MM.1S (cell line): ENCODE measurements around the gene ABRAXAS1.
A peak's percentile ranks its signal among the peaks of the same experiment; 100 is the strongest.
"Not testable (repeated sequence)": the region's sequence is repeated elsewhere in the genome, so short reads cannot be mapped to it uniquely, and the experiment has no call there.

Source experiments
- DNase-seq: peaks from one replicate; pipeline ENCODE4 v3.0.0-alpha.2; 2015
- H2AFZ ChIP-seq: fragments of 300-600 bp; sonication (generic); 2 replicates; pipeline ENCODE4 v1.6.0; 2016; ENCODE audit warnings: antibody characterized with exemption, low read length
- H3F3A ChIP-seq: fragments of 300-600 bp; sonication (generic); 2 replicates; pipeline ENCODE4 v1.6.1; 2016; ENCODE audit warnings: mild to moderate bottlenecking, antibody characterized with exemption, low read length, moderate library complexity, mixed read lengths; ENCODE audit not compliant: insufficient read depth
- H3K27ac ChIP-seq: fragments of 300-600 bp; sonication (generic); 2 replicates; pipeline ENCODE4 v1.5.1; 2016; ENCODE audit warnings: mild to moderate bottlenecking, low read length
- H3K27me3 ChIP-seq: fragments of 300-600 bp; sonication (generic); replicated peaks from 2 replicates; pipeline ENCODE4 v1.6.0; 2016; ENCODE audit warnings: low read length; ENCODE audit not compliant: insufficient read depth
- H3K36me3 ChIP-seq: fragments of 300-600 bp; sonication (generic); replicated peaks from 2 replicates; pipeline ENCODE4 v1.6.1; 2016; ENCODE audit warnings: mild to moderate bottlenecking, low read length, mixed read lengths; ENCODE audit not compliant: insufficient read depth
- H3K4me1 ChIP-seq: fragments of 300-600 bp; sonication (generic); 2 replicates; pipeline ENCODE4 v1.6.1; 2016; ENCODE audit warnings: low read length, mixed read lengths
- H3K4me2 ChIP-seq: fragments of 300-600 bp; sonication (generic); 2 replicates; pipeline ENCODE4 v1.6.0; 2016; ENCODE audit warnings: low read depth, low read length
- H3K4me3 ChIP-seq: fragments of 300-600 bp; sonication (generic); 2 replicates; pipeline ENCODE4 v1.5.1; 2016; ENCODE audit warnings: low read length, mixed read lengths
- H3K79me2 ChIP-seq: fragments of 300-600 bp; sonication (generic); 2 replicates; pipeline ENCODE4 v1.6.1; 2016; ENCODE audit warnings: mixed run types, low read length, mixed read lengths
- H3K9ac ChIP-seq: fragments of 300-600 bp; sonication (generic); 2 replicates; pipeline ENCODE4 v1.6.1; 2016; ENCODE audit warnings: low read length, mixed read lengths
- H3K9me2 ChIP-seq: fragments of 300-600 bp; sonication (generic); replicated peaks from 2 replicates; pipeline ENCODE4 v1.6.1; 2016; ENCODE audit warnings: mild to moderate bottlenecking, low read length, mixed read lengths; ENCODE audit not compliant: insufficient read depth
- H3K9me3 ChIP-seq: fragments of 300-600 bp; sonication (generic); replicated peaks from 2 replicates; pipeline ENCODE4 v1.6.1; 2016; ENCODE audit warnings: mild to moderate bottlenecking, low read length, mixed read lengths; ENCODE audit not compliant: insufficient read depth
- H4K20me1 ChIP-seq: fragments of 300-600 bp; sonication (generic); 2 replicates; pipeline ENCODE4 v1.6.1; 2016; ENCODE audit warnings: mild to moderate bottlenecking, low read length, moderate library complexity, mixed read lengths; ENCODE audit not compliant: insufficient read depth
- CTCF ChIP-seq: fragments of 300-600 bp; sonication (generic); IDR thresholded peaks from 2 replicates; pipeline ENCODE4 v1.5.1; 2016; ENCODE audit warnings: antibody characterized with exemption, low read length, mixed read lengths
- EZH2 ChIP-seq: fragments of 300-600 bp; sonication (generic); optimal IDR thresholded peaks from 2 replicates; pipeline ENCODE3; 2017; ENCODE audit warnings: low read depth, mild to moderate bottlenecking, antibody characterized with exemption, low read length, mixed read lengths
- EZH2phosphoT487 ChIP-seq: fragments of 300-600 bp; sonication (generic); IDR thresholded peaks from 2 replicates; pipeline ENCODE4 v1.6.1; 2018; ENCODE audit warnings: antibody characterized with exemption, low read length

The ABRAXAS1 gene

GRCh38 chr4:83504996-83505395 is 20.1 kb upstream of the ABRAXAS1 start:
- H4K20me1 ChIP-seq = no peaks in the 10 kb centered on the region
- no peaks in the 10 kb centered on the region for H3K79me2 ChIP-seq
- no peak overlapping the region for H3K4me2 ChIP-seq
- no peaks in the 10 kb centered on the region for H3K36me3 ChIP-seq
- no peaks in the 10 kb centered on the region for H3K9me3 ChIP-seq
- no peak overlapping the region; the same call in 1 of the 2 replicates for H2AFZ ChIP-seq
- H3K4me1 ChIP-seq = no peaks in the 10 kb centered on the region
- no peak overlapping the region for H3K9ac ChIP-seq
- DNase-seq = no peak
- no peaks in the 10 kb centered on the region for H3K27me3 ChIP-seq
- H3K9me2 ChIP-seq = no peaks in the 10 kb centered on the region
- H3K27ac ChIP-seq = no peak overlapping the region
- H3F3A ChIP-seq = no peaks in the 10 kb centered on the region
- H3K4me3 ChIP-seq = no peak overlapping the region
- TF ChIP-seq EZH2 = no peak
- TF ChIP-seq EZH2phosphoT487 = no peak
- no peak for TF ChIP-seq CTCF

GRCh38 chr4:83504503-83504902 is 19.6 kb upstream of the ABRAXAS1 start:
- Histone ChIP-seq H3F3A (no peaks in the 10 kb centered on the region), H3K79me2 (no peaks in the 10 kb centered on the region), H3K9me2 (no peaks in the 10 kb centered on the region), H3K4me1 (no peaks in the 10 kb centered on the region), H4K20me1 (no peaks in the 10 kb centered on the region), H3K27me3 (no peaks in the 10 kb centered on the region), H3K9ac (no peak overlapping the region), H3K9me3 (no peaks in the 10 kb centered on the region), H3K36me3 (no peaks in the 10 kb centered on the region), H3K4me3 (no peak overlapping the region), H3K4me2 (peak overlapping the region; percentile 3; the same call in 1 of the 2 replicates), H2AFZ (peak overlapping the region; percentile 14), H3K27ac (no peak overlapping the region)
- no peak for TF ChIP-seq EZH2
- no peak for TF ChIP-seq EZH2phosphoT487
- no peak for TF ChIP-seq CTCF
- DNase-seq = no peak

- no peak for TF ChIP-seq EZH2
- no peak for TF ChIP-seq EZH2phosphoT487
- no peak for TF ChIP-seq CTCF
- Histone ChIP-seq H3F3A (no peaks in the 10 kb centered on the region), H3K4me1 (no peaks in the 10 kb centered on the region), H3K9me3 (no peaks in the 10 kb centered on the region), H3K4me2 (no peak overlapping the region), H3K36me3 (no peaks in the 10 kb centered on the region), H3K9ac (no peak overlapping the region), H3K79me2 (no peaks in the 10 kb centered on the region), H3K27ac (no peak overlapping the region), H3K4me3 (no peak overlapping the region), H2AFZ (peak overlapping the region; percentile 14), H4K20me1 (no peaks in the 10 kb centered on the region), H3K9me2 (no peaks in the 10 kb centered on the region), H3K27me3 (no peaks in the 10 kb centered on the region)
- DNase-seq = no peak
These were observed 19.1 kb upstream of the ABRAXAS1 start for GRCh38 chr4:83503974-83504373.

GRCh38 chr4:83501671-83502070 is 16.8 kb upstream of the ABRAXAS1 start:
- not testable (repeated sequence) for H3K9me2 ChIP-seq, H3K4me2 ChIP-seq, H3K27ac ChIP-seq, DNase-seq, H3K36me3 ChIP-seq, H4K20me1 ChIP-seq, H3K4me1 ChIP-seq, H3K9me3 ChIP-seq, H3K9ac ChIP-seq, H3K4me3 ChIP-seq, H3K27me3 ChIP-seq, H3F3A ChIP-seq, H3K79me2 ChIP-seq, H2AFZ ChIP-seq
